KMS-11 (cell line): ENCODE measurements around the gene HNRNPK.

Experiments used
- H2AFZ ChIP-seq: fragments of 200-600 bp; sonication (generic); 2 replicates; pipeline ENCODE4 v1.6.1; 2016; ENCODE audit warnings: antibody characterized with exemption, mixed run types, low read depth
- H3K27ac ChIP-seq: fragments of 200-600 bp; sonication (generic); 2 replicates; pipeline ENCODE4 v1.6.1; 2016; ENCODE audit warnings: mild to moderate bottlenecking, mixed run types
- H3K27me3 ChIP-seq: fragments of 200-600 bp; sonication (generic); 2 replicates; pipeline ENCODE4 v1.6.1; 2017; ENCODE audit warnings: mild to moderate bottlenecking, low read depth, mixed run types, moderate library complexity; ENCODE audit not compliant: insufficient read depth
- H3K36me3 ChIP-seq: fragments of 200-600 bp; sonication (generic); 2 replicates; pipeline ENCODE4 v1.6.1; 2017; ENCODE audit warnings: mild to moderate bottlenecking, mixed run types; ENCODE audit not compliant: insufficient read depth
- H3K4me1 ChIP-seq: fragments of 200-600 bp; sonication (generic); 2 replicates; pipeline ENCODE4 v1.6.1; 2016; ENCODE audit warnings: mild to moderate bottlenecking, low read depth, mixed run types; ENCODE audit not compliant: poor library complexity, severe bottlenecking
- H3K4me2 ChIP-seq: fragments of 200-600 bp; sonication (generic); 2 replicates; pipeline ENCODE4 v1.7.0; 2016; ENCODE audit warnings: mild to moderate bottlenecking, mixed run types
- H3K4me3 ChIP-seq: fragments of 200-600 bp; sonication (generic); IDR thresholded peaks from 2 replicates; pipeline ENCODE4 v1.6.1; 2017; ENCODE audit warnings: low read depth, low read length, mixed read lengths; ENCODE audit not compliant: insufficient read depth
- H3K79me2 ChIP-seq: fragments of 200-600 bp; sonication (generic); 2 replicates; pipeline ENCODE4 v1.6.1; 2016; ENCODE audit warnings: low read depth, mixed run types; ENCODE audit not compliant: insufficient read depth
- H3K9ac ChIP-seq: fragments of 200-600 bp; sonication (generic); 2 replicates; pipeline ENCODE4 v1.6.1; 2016; ENCODE audit warnings: mild to moderate bottlenecking, mixed run types
- H4K20me1 ChIP-seq: fragments of 200-600 bp; sonication (generic); 2 replicates; pipeline ENCODE4 v1.6.1; 2016; ENCODE audit warnings: mild to moderate bottlenecking, mixed run types; ENCODE audit not compliant: insufficient read depth
- CTCF ChIP-seq: fragments of 200-600 bp; sonication (generic); conservative IDR thresholded peaks from 2 replicates; pipeline ENCODE4 v1.6.1; 2017; ENCODE audit warnings: low read depth, mild to moderate bottlenecking, antibody characterized with exemption, low read length, moderate library complexity, mixed read lengths

HNRNPK gene

GRCh38 chr9:83977196-83977595 is 2.8 kb downstream of the HNRNPK start:
- Histone ChIP-seq H3K27ac (no peak overlapping the region), H3K79me2 (peaks cover 93% of the 10 kb centered on the region), H3K4me2 (peak overlapping the region; percentile 65), H3K4me1 (peaks cover 43% of the 10 kb centered on the region), H3K27me3 (no peaks in the 10 kb centered on the region), H4K20me1 (peaks cover 69% of the 10 kb centered on the region), H3K9ac (peak overlapping the region; percentile 100; the same call in 1 of the 2 replicates), H3K36me3 (peaks cover 47% of the 10 kb centered on the region), H2AFZ (no peak overlapping the region), H3K4me3 (no peak overlapping the region)
- no peak for TF ChIP-seq CTCF

GRCh38 chr9:83976372-83976771 is 3.6 kb downstream of the HNRNPK start:
- Histone ChIP-seq H3K4me1 (peaks cover 38% of the 10 kb centered on the region), H2AFZ (no peak overlapping the region), H3K27me3 (no peaks in the 10 kb centered on the region), H4K20me1 (peaks cover 78% of the 10 kb centered on the region), H3K36me3 (peaks cover 55% of the 10 kb centered on the region), H3K4me3 (no peak overlapping the region), H3K79me2 (peaks cover 93% of the 10 kb centered on the region), H3K9ac (no peak overlapping the region), H3K4me2 (peak overlapping the region; percentile 65; the same call in 1 of the 2 replicates), H3K27ac (no peak overlapping the region; the same call in 1 of the 2 replicates)
- TF ChIP-seq CTCF: no peak

- H3K79me2 ChIP-seq: peaks cover 97% of the 10 kb centered on the region
- peaks cover 38% of the 10 kb centered on the region for H3K4me1 ChIP-seq
- no peak for TF ChIP-seq CTCF
- no peaks in the 10 kb centered on the region for H3K27me3 ChIP-seq
- no peak overlapping the region for H3K27ac ChIP-seq
- peaks cover 62% of the 10 kb centered on the region for H3K36me3 ChIP-seq
- H3K4me2 ChIP-seq: no peak overlapping the region
- H4K20me1 ChIP-seq: peaks cover 78% of the 10 kb centered on the region
- no peak overlapping the region for H2AFZ ChIP-seq
- H3K9ac ChIP-seq: no peak overlapping the region
- H3K4me3 ChIP-seq: no peak overlapping the region
Observed at GRCh38 chr9:83975300-83975699, 4.7 kb downstream of the HNRNPK start.

GRCh38 chr9:83972286-83972685 is 7.7 kb downstream of the HNRNPK start:
- Histone ChIP-seq H3K79me2 (peaks cover 70% of the 10 kb centered on the region), H3K4me3 (no peak overlapping the region), H4K20me1 (peaks cover 59% of the 10 kb centered on the region), H3K27me3 (no peaks in the 10 kb centered on the region), H3K27ac (no peak overlapping the region), H3K4me1 (peaks cover 31% of the 10 kb centered on the region), H3K36me3 (peaks cover 65% of the 10 kb centered on the region), H3K9ac (no peak overlapping the region), H3K4me2 (no peak overlapping the region), H2AFZ (no peak overlapping the region)
- no peak for TF ChIP-seq CTCF
